Activated CD4-positive, CD25-positive, alpha-beta regulatory T cell treated with anti-CD3 and anti-CD28 coated beads, Interleukin-2, amount 50 U/mL, for 16 hours (primary cell): ENCODE measurements around the gene RIBC2.

ENCODE experiments used
- DNase-seq: peaks from one replicate; pipeline ENCODE4 v3.0.0-alpha.2; 2020; ENCODE audit warnings: low read depth, low spot score

RIBC2 gene

DNA sequence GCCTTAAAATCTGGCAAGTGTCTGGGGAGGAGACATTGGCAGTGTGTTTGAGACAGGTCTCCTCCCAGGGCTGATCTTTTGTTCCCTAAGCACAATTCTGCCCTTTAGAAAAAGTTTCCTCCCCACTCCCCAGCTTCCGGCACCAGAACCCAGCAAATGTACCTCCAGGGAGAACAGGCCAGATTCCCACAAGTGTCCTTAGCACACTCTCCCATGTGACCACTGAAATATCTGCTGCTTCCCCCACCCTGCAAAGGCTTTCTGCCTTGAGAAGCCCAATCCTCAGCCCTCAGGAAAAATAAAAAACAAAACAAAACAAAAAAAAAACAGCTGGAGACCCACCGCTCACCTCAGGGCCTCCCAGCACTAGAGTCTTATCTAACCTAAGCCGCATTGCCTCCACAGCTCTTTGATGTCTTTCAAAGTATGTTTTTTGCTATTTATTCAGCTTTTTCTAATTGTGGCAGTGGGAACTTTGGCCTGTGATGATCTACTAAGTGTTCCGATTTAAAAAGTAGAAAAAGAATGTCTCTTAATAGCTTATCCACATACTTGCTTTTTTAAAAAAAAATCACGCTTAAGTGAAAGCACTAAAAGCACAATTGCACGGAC, 60.2 kb downstream of the RIBC2 start:
- no peak for DNase-seq

DNA sequence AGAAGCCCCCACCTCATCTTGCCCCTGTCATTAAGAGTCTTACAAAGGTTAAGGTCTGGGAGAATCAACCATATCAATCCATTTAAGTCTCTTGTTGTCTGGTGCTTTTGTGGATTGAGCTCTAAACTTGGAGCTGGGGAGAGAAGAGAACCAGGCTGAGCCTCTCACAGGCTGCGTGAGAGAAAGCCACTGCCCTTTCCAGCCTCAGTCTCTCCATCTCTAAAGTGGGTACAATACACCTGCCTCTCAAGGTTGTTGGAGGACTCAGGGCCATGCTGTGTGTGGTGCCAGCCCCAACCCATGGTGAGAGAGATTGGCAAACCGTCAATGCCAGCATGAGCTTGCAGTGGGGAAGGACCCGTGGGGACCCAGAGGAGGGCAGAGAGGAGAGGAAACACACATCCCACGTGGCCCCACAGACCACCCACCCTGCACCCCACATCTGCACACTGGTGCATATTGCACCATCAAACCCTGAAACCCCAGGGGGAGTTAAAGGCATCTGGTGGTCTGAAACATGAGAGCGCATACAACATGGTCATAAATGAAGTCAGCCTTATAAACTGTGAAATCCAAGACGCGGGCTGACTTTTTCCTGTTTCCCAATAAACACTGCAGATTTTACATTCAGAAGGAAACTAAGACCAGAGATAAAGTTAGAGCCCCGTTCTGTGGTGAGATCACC, 61.7 kb downstream of the RIBC2 start:
- no peak for DNase-seq

DNA sequence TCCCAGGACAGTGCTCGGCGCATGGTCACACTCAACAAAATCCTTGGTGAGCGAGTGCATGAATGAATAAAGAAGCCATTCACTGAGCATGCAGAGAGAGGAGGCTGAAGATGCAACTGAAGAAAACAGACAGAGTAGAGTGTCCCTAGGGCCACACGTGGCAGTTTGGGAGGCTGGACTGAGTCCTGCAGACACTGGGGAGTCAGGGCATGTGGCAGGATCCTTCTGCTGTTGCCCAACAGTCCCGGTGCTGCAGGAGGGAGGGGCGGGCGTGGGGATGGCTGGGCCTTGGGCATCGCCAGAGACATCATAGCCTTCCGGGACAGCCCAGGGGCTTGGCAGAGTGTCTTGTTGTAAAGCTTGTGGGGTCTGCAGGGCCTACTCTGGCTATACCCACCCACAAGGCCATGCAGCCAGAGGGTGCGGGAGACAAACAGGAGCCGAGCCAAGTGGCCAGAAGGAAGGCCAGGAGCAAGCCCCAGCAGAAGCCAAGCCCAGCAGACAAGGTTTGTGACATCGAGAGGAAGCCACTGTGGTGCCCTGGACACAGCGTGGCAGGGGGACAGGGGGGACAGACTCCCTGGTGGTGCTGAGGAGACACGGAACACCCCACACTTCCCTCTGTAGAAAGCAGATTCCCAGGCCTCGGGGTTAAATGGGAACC, 62.5 kb downstream of the RIBC2 start:
- no peak for DNase-seq

DNA sequence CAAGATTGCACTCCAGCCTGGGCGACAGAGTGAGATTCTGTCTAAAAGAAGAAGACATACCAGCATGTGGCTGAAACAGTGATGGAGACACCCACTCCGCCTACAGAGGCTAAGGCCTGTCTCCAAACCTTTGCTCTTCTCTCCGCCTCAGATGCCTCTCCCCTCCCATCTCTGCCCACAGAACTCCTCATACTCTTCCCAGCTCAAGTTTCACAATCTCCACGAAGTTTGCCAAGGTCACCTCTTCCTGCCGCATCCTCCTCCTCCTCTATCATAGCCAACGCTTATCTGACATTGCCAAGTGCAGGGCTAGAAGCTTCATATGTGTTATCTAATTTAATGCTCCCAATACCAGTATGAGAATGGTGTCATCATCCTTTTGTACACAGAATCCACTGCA, 63.3 kb downstream of the RIBC2 start:
- DNase-seq: no peak

DNA sequence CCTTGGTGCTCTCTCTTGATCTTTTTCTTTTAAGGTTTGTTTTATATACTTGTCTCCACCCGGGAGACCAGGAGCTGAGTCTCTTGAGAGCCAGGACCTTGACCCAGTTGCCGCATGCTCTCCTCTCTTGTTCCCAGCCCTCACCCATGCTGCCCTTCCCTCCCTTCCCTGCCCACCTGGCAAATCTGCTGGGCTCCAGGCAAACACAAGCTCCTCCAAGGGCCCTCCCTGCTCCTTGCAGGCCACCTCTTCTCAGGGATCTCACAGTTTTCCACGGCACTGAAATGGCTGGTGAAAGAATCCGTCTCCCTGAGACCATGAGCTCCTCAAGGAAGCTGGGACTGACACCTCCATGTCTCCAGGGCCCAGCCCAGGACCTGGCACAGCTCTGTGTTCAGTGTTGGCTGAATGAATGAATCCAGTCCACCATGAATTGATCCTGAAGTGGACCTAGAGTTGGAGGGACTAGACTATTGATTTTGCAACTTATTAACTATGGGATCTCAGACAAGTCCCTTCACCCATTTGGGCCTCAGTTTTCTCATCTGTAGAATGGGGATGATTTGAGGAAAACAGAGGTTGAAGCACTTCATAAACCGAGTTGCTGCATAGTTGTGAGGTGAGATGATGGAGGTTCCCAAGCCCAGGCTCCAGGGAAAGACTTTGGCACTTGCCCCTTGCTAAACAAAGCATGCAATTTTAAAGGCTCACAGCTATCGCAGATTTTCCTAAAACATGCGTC, 64.0 kb downstream of the RIBC2 start:
- DNase-seq: no peak

DNA sequence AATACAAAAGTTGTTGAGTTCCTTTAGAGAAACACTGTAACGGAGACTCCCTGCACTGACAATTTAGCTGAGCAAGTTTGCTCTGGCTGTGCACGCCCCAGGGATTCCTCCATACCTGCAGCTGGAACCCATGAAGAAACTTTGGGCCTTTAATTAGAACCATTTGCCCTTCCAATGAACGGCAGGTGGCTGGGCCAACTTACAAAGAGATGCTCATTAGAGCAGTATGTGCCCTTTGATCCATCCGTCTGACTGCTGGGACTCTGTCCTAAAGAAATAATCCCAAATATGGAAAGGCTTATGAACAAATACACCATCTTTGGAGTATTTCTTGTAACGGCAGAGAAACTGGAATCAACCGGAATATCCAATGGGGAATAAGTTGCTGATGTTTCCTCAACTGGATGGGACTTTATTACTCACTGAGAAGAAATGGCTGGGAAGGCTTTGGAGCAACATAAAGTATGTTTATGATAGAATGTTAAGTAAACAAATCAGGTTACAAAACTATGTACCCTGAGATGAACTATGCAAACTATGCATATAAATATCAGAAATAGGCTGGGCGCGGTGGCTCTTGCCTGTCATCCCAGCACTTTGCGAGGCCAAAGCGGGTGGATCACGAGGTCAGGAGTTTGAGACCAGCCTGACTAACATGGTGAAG, 64.7 kb downstream of the RIBC2 start:
- DNase-seq: no peak

DNA sequence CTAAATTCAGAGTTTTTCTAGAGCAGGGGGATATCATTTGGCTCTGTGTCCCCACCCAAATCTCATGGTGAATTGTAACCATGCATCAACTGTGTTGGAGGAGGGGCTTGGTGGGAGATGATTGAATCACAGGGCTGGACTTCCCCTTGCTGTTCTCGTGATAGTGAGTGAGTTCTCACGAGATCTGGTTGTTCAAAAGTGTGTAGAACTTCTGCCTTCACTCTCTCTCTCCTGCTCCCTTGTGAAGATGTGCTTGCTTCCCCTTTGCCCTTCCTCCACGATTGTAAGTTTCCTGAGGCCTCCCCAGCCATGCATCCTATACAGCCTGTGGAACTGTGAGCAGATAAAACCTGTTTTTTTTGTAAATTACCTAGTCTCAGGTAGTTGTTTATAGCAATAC, 67.2 kb downstream of the RIBC2 start:
- DNase-seq: no peak

DNA sequence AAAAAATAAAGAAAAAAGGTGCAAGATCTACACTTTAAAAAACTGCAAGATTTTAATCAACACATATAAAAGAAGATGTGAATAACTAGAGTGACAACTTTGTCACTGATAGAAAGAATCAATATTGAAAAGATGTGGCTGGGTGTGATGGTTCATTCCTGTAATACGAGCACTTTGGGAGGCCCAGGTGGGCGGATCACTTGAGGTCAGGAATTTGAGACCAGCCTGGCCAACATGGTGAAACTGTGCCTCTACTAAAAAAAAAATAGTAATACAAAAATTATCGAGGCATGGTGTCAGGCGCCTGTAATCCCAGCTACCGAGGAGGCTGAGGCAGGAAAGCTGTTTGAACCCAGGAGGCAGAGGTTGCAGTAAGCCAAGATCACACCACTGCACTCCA, 68.2 kb downstream of the RIBC2 start:
- no peak for DNase-seq
